ENCODE data around the gene ENAH. TPM values are rescaled to one million over a fixed set of nuclear protein-coding genes. Genes with fewer than 3 reads are reported as not detected.
A peak's percentile ranks its signal among the peaks of the same experiment; 100 is the strongest.

Gene ENAH
- total and polyA plus RNA-seq, 2 donors (not counting 1 experiment from before 2014, with no cell fraction given), result 85.0 to 210 TPM

DNA sequence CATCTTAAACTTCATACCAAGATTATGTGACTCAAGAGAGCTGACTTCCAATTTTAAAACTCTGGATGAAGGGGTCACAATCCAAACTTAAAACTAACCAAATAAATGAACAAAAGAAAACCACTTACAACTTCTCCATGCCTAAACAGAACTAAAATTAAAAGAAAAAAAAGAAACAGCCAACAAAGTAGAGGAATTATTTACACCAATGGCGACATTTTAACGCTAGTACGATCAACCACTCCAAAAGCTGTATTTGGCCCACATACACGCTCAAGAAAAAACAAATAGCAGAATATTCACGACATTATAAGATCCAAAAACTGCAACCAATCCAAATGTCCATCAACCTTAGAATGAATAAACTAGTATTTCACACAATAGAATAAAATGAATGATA, 42.4 kb downstream of the ENAH start:
- H3K4me2 ChIP-seq (ENCODE audit: extremely low read depth, insufficient read depth, low read length), result no peak overlapping the region
- no peaks in the 10 kb centered on the region for H3K36me3 ChIP-seq (ENCODE audit: control insufficient read depth, insufficient read depth, low read length)
- no peaks in the 10 kb centered on the region for H3K4me1 ChIP-seq (ENCODE audit: control insufficient read depth, extremely low read depth, insufficient read depth, low read length)
- DNase-seq (ENCODE audit: low read depth in 2 of 2), result no peak
- TF ChIP-seq EZH2 (IDR thresholded peaks at IDR 0.05; ENCODE audit: low read length, missing control alignments) (no peak), CTCF (conservative IDR thresholded peaks at IDR 0.05 in 1 of 2, IDR thresholded peaks at IDR 0.05 in 1 of 2; ENCODE audit: low read depth in 1 of 2, low read length in 2 of 2) (no peak)
- no peak overlapping the region for H3K4me3 ChIP-seq (replicated peaks in 1 of 4; ENCODE audit: control extremely low read depth in 1 of 4, insufficient read depth in 1 of 4, low read depth in 3 of 4, low read length in 4 of 4)
- peaks cover 59% of the 10 kb centered on the region for H3K79me2 ChIP-seq (ENCODE audit: control insufficient read depth, insufficient read depth, low read length)
- H3K9ac ChIP-seq (ENCODE audit: insufficient read depth, low read length), result no peak overlapping the region
- H3K27me3 ChIP-seq (ENCODE audit: control insufficient read depth, insufficient read depth, low read length), result no peaks in the 10 kb centered on the region
- H2AFZ ChIP-seq (ENCODE audit: low read length), result no peak overlapping the region
- no peaks in the 10 kb centered on the region for H3K9me3 ChIP-seq (ENCODE audit: control insufficient read depth, insufficient read depth, low read depth, low read length)
- H3K27ac ChIP-seq (ENCODE audit: insufficient read depth, low read length), result no peak overlapping the region
- H4K20me1 ChIP-seq (ENCODE audit: control insufficient read depth, extremely low read depth, insufficient read depth, low read length), result peaks cover 5% of the 10 kb centered on the region

- Histone ChIP-seq H3K4me2 (ENCODE audit: extremely low read depth, insufficient read depth, low read length) (no peak overlapping the region), H3K9me3 (ENCODE audit: control insufficient read depth, insufficient read depth, low read depth, low read length) (no peaks in the 10 kb centered on the region), H3K27ac (ENCODE audit: insufficient read depth, low read length) (no peak overlapping the region), H2AFZ (ENCODE audit: low read length) (no peak overlapping the region), H3K79me2 (ENCODE audit: control insufficient read depth, insufficient read depth, low read length) (peaks cover 60% of the 10 kb centered on the region), H3K9ac (ENCODE audit: insufficient read depth, low read length) (no peak overlapping the region), H4K20me1 (ENCODE audit: control insufficient read depth, extremely low read depth, insufficient read depth, low read length) (peaks cover 3% of the 10 kb centered on the region), H3K4me3 (replicated peaks in 1 of 4; ENCODE audit: control extremely low read depth in 1 of 4, insufficient read depth in 1 of 4, low read depth in 3 of 4, low read length in 4 of 4) (no peak overlapping the region), H3K27me3 (ENCODE audit: control insufficient read depth, insufficient read depth, low read length) (no peaks in the 10 kb centered on the region), H3K36me3 (ENCODE audit: control insufficient read depth, insufficient read depth, low read length) (no peaks in the 10 kb centered on the region), H3K4me1 (ENCODE audit: control insufficient read depth, extremely low read depth, insufficient read depth, low read length) (peaks cover 3% of the 10 kb centered on the region)
- TF ChIP-seq CTCF (conservative IDR thresholded peaks at IDR 0.05 in 1 of 2, IDR thresholded peaks at IDR 0.05 in 1 of 2; ENCODE audit: low read depth in 1 of 2, low read length in 2 of 2), result no peak
- TF ChIP-seq EZH2 (IDR thresholded peaks at IDR 0.05; ENCODE audit: low read length, missing control alignments), result no peak
- DNase-seq (ENCODE audit: low read depth in 2 of 2), result no peak
Observed at GRCh38 chr1:225608014-225608796, 44.7 kb downstream of the ENAH start.

GRCh38 chr1:225607355-225607754, 45.6 kb downstream of the ENAH start:
- peak overlapping the region; percentile 15 for H3K4me2 ChIP-seq (ENCODE audit: extremely low read depth, insufficient read depth, low read length)
- H3K9me3 ChIP-seq (ENCODE audit: control insufficient read depth, insufficient read depth, low read depth, low read length), result no peaks in the 10 kb centered on the region
- H3K27me3 ChIP-seq (ENCODE audit: control insufficient read depth, insufficient read depth, low read length), result no peaks in the 10 kb centered on the region
- peaks cover 8% of the 10 kb centered on the region for H3K4me1 ChIP-seq (ENCODE audit: control insufficient read depth, extremely low read depth, insufficient read depth, low read length)
- H3K9ac ChIP-seq (ENCODE audit: insufficient read depth, low read length), result no peak overlapping the region
- no peak overlapping the region for H2AFZ ChIP-seq (ENCODE audit: low read length)
- no peak for DNase-seq (ENCODE audit: low read depth in 2 of 2)
- peaks cover 62% of the 10 kb centered on the region for H3K79me2 ChIP-seq (ENCODE audit: control insufficient read depth, insufficient read depth, low read length)
- no peaks in the 10 kb centered on the region for H3K36me3 ChIP-seq (ENCODE audit: control insufficient read depth, insufficient read depth, low read length)
- peaks cover 3% of the 10 kb centered on the region for H4K20me1 ChIP-seq (ENCODE audit: control insufficient read depth, extremely low read depth, insufficient read depth, low read length)
- H3K4me3 ChIP-seq (replicated peaks in 1 of 4; ENCODE audit: control extremely low read depth in 1 of 4, insufficient read depth in 1 of 4, low read depth in 3 of 4, low read length in 4 of 4), result no peak overlapping the region
- H3K27ac ChIP-seq (ENCODE audit: insufficient read depth, low read length), result no peak overlapping the region
- TF ChIP-seq EZH2 (IDR thresholded peaks at IDR 0.05; ENCODE audit: low read length, missing control alignments) (no peak), CTCF (conservative IDR thresholded peaks at IDR 0.05 in 1 of 2, IDR thresholded peaks at IDR 0.05 in 1 of 2; ENCODE audit: low read depth in 1 of 2, low read length in 2 of 2) (no peak)

Data from fibroblast of lung (primary cell).